ENCODE measurements around the gene CBFB. TPM values are rescaled to one million over a fixed set of nuclear protein-coding genes. Genes with fewer than 3 reads are reported as not detected.

CBFB gene
- total RNA-seq, 4 donors from 2014 or later: 28.2 to 68.3 (median 46.6) TPM

DNA sequence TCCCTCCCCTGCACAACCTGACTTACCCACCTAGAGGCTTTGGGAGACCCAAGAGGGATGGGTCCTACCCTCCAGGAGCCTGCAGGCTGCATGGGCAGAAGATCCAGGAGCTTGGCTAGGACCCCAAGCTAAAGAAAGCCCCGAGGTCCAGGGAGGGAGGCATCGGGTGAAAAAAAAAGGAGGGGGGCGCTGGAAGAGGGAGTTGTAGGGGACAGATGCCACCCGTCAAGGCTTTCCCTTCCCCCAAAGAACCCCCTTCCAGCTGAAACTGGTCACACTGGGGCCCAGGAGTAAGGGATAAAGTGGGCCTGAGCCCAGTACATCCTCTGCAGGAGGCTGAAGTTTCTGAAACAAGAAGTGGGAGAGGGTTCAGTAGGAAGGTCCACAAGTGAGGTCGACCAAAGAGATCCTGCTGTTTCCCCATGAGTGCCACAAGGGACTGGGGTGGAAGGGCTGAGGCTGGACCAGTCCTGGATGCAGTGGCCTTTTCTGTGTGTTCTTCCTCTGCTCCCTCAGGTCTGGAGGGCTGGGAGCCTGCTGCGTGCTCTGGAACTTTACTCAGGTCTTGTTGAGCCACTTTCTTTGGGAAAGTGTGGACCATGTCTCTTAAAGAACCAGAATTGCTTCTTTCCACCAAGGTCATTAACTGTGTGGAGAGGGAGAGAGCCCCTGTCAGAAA is 14.2 kb upstream of the CBFB start:
- TF ChIP-seq, protein P1, sequence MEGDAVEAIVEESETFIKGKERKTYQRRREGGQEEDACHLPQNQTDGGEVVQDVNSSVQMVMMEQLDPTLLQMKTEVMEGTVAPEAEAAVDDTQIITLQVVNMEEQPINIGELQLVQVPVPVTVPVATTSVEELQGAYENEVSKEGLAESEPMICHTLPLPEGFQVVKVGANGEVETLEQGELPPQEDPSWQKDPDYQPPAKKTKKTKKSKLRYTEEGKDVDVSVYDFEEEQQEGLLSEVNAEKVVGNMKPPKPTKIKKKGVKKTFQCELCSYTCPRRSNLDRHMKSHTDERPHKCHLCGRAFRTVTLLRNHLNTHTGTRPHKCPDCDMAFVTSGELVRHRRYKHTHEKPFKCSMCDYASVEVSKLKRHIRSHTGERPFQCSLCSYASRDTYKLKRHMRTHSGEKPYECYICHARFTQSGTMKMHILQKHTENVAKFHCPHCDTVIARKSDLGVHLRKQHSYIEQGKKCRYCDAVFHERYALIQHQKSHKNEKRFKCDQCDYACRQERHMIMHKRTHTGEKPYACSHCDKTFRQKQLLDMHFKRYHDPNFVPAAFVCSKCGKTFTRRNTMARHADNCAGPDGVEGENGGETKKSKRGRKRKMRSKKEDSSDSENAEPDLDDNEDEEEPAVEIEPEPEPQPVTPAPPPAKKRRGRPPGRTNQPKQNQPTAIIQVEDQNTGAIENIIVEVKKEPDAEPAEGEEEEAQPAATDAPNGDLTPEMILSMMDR (IDR thresholded peaks at IDR 0.05): no peak
- TF ChIP-seq EP300 (IDR thresholded peaks at IDR 0.05): no peak
- TF ChIP-seq POLR2AphosphoS5 (IDR thresholded peaks at IDR 0.05): no peak
- no peak for TF ChIP-seq POLR2A (IDR thresholded peaks at IDR 0.05)
- Histone ChIP-seq H3K27me3 (no peaks in the 10 kb centered on the region), H3K9me3 (no peaks in the 10 kb centered on the region), H3K4me1 (peaks cover 19% of the 10 kb centered on the region), H3K4me3 (peak overlapping the region; percentile 62), H3K36me3 (no peaks in the 10 kb centered on the region), H3K27ac (no peak overlapping the region)
- DNase-seq (ENCODE audit: low spot score in 2 of 2): peak; percentile 40 to 55
- WGBS: 61% methylated on average over 6 of the region's 6 CpGs

DNA sequence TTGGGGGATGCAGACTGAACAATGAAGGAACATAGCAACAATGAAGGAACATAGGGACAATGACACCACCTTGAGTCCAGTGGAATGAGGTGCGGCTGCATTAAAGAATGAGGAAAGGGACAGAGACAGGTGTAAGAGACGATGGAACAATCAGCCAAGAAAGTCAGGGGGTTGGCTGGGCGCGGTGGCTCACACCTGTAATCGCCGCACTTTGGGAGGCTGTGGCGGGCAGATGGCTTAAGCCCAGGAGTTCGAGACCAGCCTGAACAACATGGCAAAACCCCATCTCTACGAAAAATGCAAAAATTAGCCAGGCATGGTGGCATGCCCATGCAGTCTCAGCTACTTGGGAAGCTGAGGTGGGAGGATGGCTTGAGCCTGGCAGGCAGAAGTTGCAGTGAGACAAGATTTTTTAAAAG is 13.6 kb upstream of the CBFB start:
- H3K4me1 ChIP-seq: peaks cover 19% of the 10 kb centered on the region

DNA sequence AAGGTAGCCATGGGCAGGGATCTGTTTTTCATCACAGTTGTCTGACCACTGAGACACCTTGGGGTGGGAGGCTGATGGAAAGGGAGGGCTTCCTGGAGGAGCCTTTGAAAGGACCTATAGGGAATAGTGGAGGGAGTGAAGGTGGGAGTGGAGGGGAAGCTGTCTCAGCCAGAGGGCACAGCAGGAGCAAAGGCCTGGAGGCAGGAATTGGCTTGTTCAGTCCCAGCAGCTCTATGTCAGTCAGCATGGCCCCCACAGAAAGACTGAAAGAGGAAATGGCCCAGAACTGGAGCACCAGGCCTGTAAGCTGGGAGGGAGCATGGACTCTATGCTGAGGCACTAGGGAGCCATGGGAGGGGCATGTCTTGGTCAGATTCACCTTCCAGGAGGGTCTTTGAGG is 12.8 kb upstream of the CBFB start:
- Histone ChIP-seq H3K27me3 (no peaks in the 10 kb centered on the region), H3K36me3 (no peaks in the 10 kb centered on the region), H3K4me3 (no peak overlapping the region), H3K4me1 (peaks cover 19% of the 10 kb centered on the region), H3K27ac (no peak overlapping the region), H3K9me3 (no peaks in the 10 kb centered on the region)
- peak; percentile 44 to 47 for DNase-seq (ENCODE audit: low spot score in 2 of 2)
- TF ChIP-seq POLR2AphosphoS5 (IDR thresholded peaks at IDR 0.05) (no peak), POLR2A (IDR thresholded peaks at IDR 0.05) (no peak), EP300 (IDR thresholded peaks at IDR 0.05) (no peak)
- TF ChIP-seq, protein P1 (IDR thresholded peaks at IDR 0.05): no peak

More for the DNA sequence above, 13.6 kb upstream of the CBFB start:
- Histone ChIP-seq H3K36me3 (no peaks in the 10 kb centered on the region), H3K27ac (no peak overlapping the region), H3K4me3 (no peak overlapping the region), H3K9me3 (no peaks in the 10 kb centered on the region), H3K27me3 (no peaks in the 10 kb centered on the region)
- TF ChIP-seq, protein P1 (IDR thresholded peaks at IDR 0.05): no peak
- TF ChIP-seq POLR2A (IDR thresholded peaks at IDR 0.05): no peak
- TF ChIP-seq POLR2AphosphoS5 (IDR thresholded peaks at IDR 0.05): no peak
- TF ChIP-seq EP300 (IDR thresholded peaks at IDR 0.05): no peak
- WGBS: 91% methylated on average over 9 of the region's 9 CpGs
- DNase-seq (ENCODE audit: low spot score in 2 of 2): peak; percentile 30 to 43

DNA sequence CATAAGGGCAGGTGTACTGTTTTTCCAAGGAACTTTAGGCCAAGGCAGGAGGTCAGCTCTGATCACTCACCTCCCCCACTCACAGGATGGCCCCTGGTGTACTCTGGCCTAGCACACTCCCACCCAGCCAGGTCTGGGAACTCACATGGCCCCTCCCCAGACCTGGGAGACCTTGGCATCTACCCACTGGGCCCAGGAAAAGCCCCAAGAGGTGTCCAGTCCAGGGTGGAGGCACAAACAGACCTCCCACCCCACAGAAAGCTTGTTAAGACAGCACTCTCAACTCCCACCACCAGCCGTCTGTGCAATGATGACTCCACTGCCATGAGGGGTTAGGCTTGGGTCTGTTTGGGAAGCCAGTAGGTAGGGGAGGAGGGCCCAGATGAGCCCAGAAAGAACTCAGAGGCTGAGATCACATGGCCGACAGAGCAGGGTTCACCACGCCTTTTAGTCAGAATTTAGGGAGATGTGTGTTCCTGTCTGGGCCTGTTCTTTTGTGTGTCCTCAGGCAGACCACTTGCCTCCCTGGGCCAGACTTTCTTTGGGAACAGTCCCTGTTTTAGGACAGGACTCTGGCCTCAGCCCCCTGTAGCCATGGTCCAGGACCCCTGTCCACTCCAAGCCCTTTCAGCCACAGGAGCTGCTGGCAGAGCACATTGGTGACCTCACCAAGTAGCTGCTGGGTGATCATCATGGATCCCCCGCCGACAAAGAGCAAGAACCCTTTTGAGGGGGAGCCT is 12.1 kb upstream of the CBFB start:
- no peaks in the 10 kb centered on the region for H3K36me3 ChIP-seq
- no peak overlapping the region for H3K27ac ChIP-seq
- WGBS: 60% methylated on average over 5 of the region's 5 CpGs
- H3K9me3 ChIP-seq: no peaks in the 10 kb centered on the region
- DNase-seq (ENCODE audit: low spot score in 2 of 2): peak in 1 of 2 donors; percentile 72
- TF ChIP-seq EP300 (IDR thresholded peaks at IDR 0.05) (no peak), POLR2AphosphoS5 (IDR thresholded peaks at IDR 0.05) (no peak)
- peaks cover 19% of the 10 kb centered on the region for H3K4me1 ChIP-seq
- no peaks in the 10 kb centered on the region for H3K27me3 ChIP-seq
- no peak overlapping the region for H3K4me3 ChIP-seq

DNA sequence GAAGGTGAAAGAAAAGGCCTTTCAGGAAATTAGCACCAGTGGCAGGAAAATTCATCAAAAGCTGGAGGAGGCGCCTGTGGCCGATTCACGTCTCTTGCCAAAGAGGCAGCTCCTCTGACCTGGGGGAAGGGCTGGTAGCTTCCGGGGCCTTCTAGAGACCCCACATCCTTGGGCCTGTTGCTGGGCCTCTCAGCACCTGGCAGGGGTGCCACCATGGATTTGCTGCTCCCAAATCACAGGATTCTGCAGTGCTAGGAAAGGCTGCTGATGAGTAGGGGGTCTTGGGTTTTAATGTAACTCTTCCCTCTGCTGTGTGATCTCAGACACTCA is 11.6 kb upstream of the CBFB start:
- H3K4me1 ChIP-seq: peaks cover 19% of the 10 kb centered on the region
- 80% methylated on average over 4 of the region's 4 CpGs for WGBS
- H3K27me3 ChIP-seq: no peaks in the 10 kb centered on the region
- H3K9me3 ChIP-seq: no peaks in the 10 kb centered on the region
- no peak for DNase-seq (ENCODE audit: low spot score in 2 of 2)
- no peaks in the 10 kb centered on the region for H3K36me3 ChIP-seq
- no peak for TF ChIP-seq EP300 (IDR thresholded peaks at IDR 0.05)
- H3K27ac ChIP-seq: no peak overlapping the region
- no peak overlapping the region for H3K4me3 ChIP-seq

DNA sequence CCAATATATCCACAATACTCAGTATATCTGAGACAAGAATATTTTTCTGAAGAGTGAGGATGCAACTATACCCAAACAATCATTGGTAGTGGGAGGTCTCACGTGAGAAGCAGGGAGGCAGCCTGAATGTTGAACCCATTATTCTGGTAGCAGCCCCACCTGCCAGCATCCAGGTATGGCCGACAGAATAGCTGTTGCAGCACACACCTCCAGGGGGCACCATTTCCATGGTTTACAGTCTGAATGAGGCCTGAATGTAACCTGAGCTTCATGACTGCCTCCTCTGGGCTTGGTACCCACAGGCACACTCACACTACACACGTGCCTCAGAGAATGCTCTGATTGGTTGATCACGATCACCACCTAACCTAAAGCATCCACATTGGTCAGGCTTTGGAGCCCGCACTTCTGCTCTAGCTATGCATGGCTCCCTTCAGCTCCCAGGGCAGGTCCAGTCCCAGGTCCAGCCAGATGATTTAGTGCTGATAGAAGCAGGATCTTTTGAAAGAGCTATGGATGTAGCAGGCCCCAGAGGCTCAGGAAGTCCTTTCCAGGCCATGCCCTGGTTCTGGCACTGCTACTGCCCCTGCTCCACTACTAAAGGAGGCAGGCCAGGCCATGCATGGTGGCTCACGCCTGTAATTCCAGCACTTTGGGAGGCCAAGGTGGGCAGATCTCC is 11.0 kb upstream of the CBFB start:
- peak; percentile 41 to 80 for DNase-seq (ENCODE audit: low spot score in 2 of 2)
- Histone ChIP-seq H3K4me1 (peaks cover 19% of the 10 kb centered on the region), H3K9me3 (no peaks in the 10 kb centered on the region), H3K27ac (no peak overlapping the region), H3K27me3 (no peaks in the 10 kb centered on the region), H3K36me3 (no peaks in the 10 kb centered on the region), H3K4me3 (no peak overlapping the region)
- 41% methylated on average over 2 of the region's 6 CpGs for WGBS
- TF ChIP-seq, protein P1 (IDR thresholded peaks at IDR 0.05): peak; percentile 39 to 52
- no peak for TF ChIP-seq POLR2A (IDR thresholded peaks at IDR 0.05)

Measured in suprapubic skin (tissue), 4 donors.